SK-N-MC (cell line): ENCODE results near the gene BAX.

Experiments used
- DNase-seq: peaks from one replicate; pipeline ENCODE4 v3.0.0-alpha.2; 2011; ENCODE audit warnings: low read depth, low spot score
- H3K27ac ChIP-seq: fragments of 200-600 bp; sonication (generic); 2 replicates; pipeline ENCODE4 v1.5.1; 2016; ENCODE audit warnings: mixed run types
- H3K36me3 ChIP-seq: fragments of 200-600 bp; sonication (generic); 2 replicates; pipeline ENCODE4 v1.6.1; 2017; ENCODE audit warnings: antibody characterized with exemption, low read length, mixed read lengths; ENCODE audit not compliant: insufficient read depth
- H3K4me3 ChIP-seq: fragments of 200-600 bp; sonication (generic); 2 replicates; pipeline ENCODE4 v1.5.1; 2016
- H3K9ac ChIP-seq: fragments of 200-600 bp; sonication (generic); 2 replicates; pipeline ENCODE4 v1.8.0; 2017; ENCODE audit warnings: mixed run types, mixed read lengths; ENCODE audit not compliant: insufficient read length
- H3K9me3 ChIP-seq: fragments of 200-600 bp; sonication (generic); 2 replicates; pipeline ENCODE4 v1.6.1; 2017; ENCODE audit warnings: low read depth, mild to moderate bottlenecking, antibody characterized with exemption, low read length, moderate library complexity, mixed read lengths
- EZH2 ChIP-seq: fragments of 200-600 bp; sonication (generic); IDR thresholded peaks from one replicate; pipeline ENCODE4 v1.6.1; 2017; ENCODE audit warnings: antibody characterized with exemption
- FOXP2 ChIP-seq: optimal IDR thresholded peaks from 2 replicates; pipeline ENCODE3; 2011; ENCODE audit warnings: mild to moderate bottlenecking, moderate library complexity; ENCODE audit not compliant: insufficient read depth; ENCODE audit errors: extremely low read length, control extremely low read depth
- POLR2AphosphoS5 ChIP-seq: IDR thresholded peaks from 2 replicates; pipeline ENCODE4 v1.6.1; 2012; ENCODE audit warnings: mild to moderate bottlenecking, low read depth, low read length, borderline replicate concordance

Gene BAX

GRCh38 chr19:48943081-48943480 lies 11.6 kb upstream of the BAX start:
- Histone ChIP-seq H3K9ac (no peak overlapping the region), H3K36me3 (no peaks in the 10 kb centered on the region), H3K9me3 (no peaks in the 10 kb centered on the region), H3K27ac (no peak overlapping the region), H3K4me3 (no peak overlapping the region)
- no peak for DNase-seq
- TF ChIP-seq FOXP2 (no peak), EZH2 (no peak)

GRCh38 chr19:48945415-48945814 lies 9.3 kb upstream of the BAX start:
- no peak overlapping the region for H3K9ac ChIP-seq
- no peaks in the 10 kb centered on the region for H3K36me3 ChIP-seq
- H3K27ac ChIP-seq = no peak overlapping the region
- no peaks in the 10 kb centered on the region for H3K9me3 ChIP-seq
- TF ChIP-seq FOXP2 = no peak
- TF ChIP-seq POLR2AphosphoS5 = no peak
- TF ChIP-seq EZH2 = no peak
- no peak overlapping the region for H3K4me3 ChIP-seq
- no peak for DNase-seq

- no peak for DNase-seq
- no peak for TF ChIP-seq POLR2AphosphoS5
- no peak for TF ChIP-seq FOXP2
- no peak for TF ChIP-seq EZH2
- Histone ChIP-seq H3K9me3 (no peaks in the 10 kb centered on the region), H3K27ac (no peak overlapping the region), H3K9ac (no peak overlapping the region), H3K4me3 (no peak overlapping the region), H3K36me3 (no peaks in the 10 kb centered on the region)
Observed at GRCh38 chr19:48945817-48946216, 8.9 kb upstream of the BAX start.

- TF ChIP-seq EZH2 (no peak), FOXP2 (no peak), POLR2AphosphoS5 (no peak)
- H3K9me3 ChIP-seq = no peaks in the 10 kb centered on the region
- no peak for DNase-seq
- no peak overlapping the region for H3K27ac ChIP-seq
- H3K36me3 ChIP-seq = no peaks in the 10 kb centered on the region
- H3K4me3 ChIP-seq = no peak overlapping the region
- H3K9ac ChIP-seq = no peak overlapping the region
Observed at GRCh38 chr19:48946463-48947257, 8.0 kb upstream of the BAX start.

GRCh38 chr19:48947258-48947542 lies 7.5 kb upstream of the BAX start:
- Histone ChIP-seq H3K36me3 (no peaks in the 10 kb centered on the region), H3K4me3 (no peak overlapping the region), H3K9me3 (no peaks in the 10 kb centered on the region), H3K27ac (no peak overlapping the region), H3K9ac (no peak overlapping the region)
- DNase-seq = no peak
- TF ChIP-seq FOXP2 = no peak
- no peak for TF ChIP-seq POLR2AphosphoS5

- Histone ChIP-seq H3K36me3 (no peaks in the 10 kb centered on the region), H3K27ac (no peak overlapping the region), H3K4me3 (no peak overlapping the region), H3K9me3 (no peaks in the 10 kb centered on the region), H3K9ac (no peak overlapping the region)
- TF ChIP-seq FOXP2 = no peak
- DNase-seq = no peak
Observed at GRCh38 chr19:48950159-48950558, 4.5 kb upstream of the BAX start.

GRCh38 chr19:48950830-48951519 lies 3.7 kb upstream of the BAX start:
- Histone ChIP-seq H3K36me3 (no peaks in the 10 kb centered on the region), H3K9me3 (no peaks in the 10 kb centered on the region), H3K4me3 (no peak overlapping the region), H3K9ac (no peak overlapping the region), H3K27ac (no peak overlapping the region)
- TF ChIP-seq FOXP2 = no peak
- no peak for TF ChIP-seq EZH2
- no peak for TF ChIP-seq POLR2AphosphoS5
- DNase-seq = no peak

GRCh38 chr19:48953141-48953540 lies 1.5 kb upstream of the BAX start:
- H3K9ac ChIP-seq = no peak overlapping the region
- no peak for DNase-seq
- TF ChIP-seq EZH2 (no peak), FOXP2 (no peak), POLR2AphosphoS5 (no peak)
- H3K27ac ChIP-seq = no peak overlapping the region
- no peaks in the 10 kb centered on the region for H3K9me3 ChIP-seq
- H3K36me3 ChIP-seq = no peaks in the 10 kb centered on the region
- H3K4me3 ChIP-seq = no peak overlapping the region
